Thyroid gland (tissue), 4 donors: ENCODE results near the gene PACS1.

ENCODE experiments used
- POLR2A ChIP-seq, 2 donors: fragments of 450-650 bp; IDR thresholded peaks; one replicate each; pipeline ENCODE4 v1.6.1; 2017; ENCODE audit warnings: antibody characterized with exemption in 2 of 2, mild to moderate bottlenecking in 2 of 2, moderate library complexity in 1 of 2
- TF ChIP-seq, protein P1 (sequence below), 6 experiments: fragments of 200-600 bp in 3 of 6; fragments of 450-650 bp in 3 of 6; sonication (generic) in 3 of 6; IDR thresholded peaks; one replicate each; pipeline ENCODE4 v1.5.1; 2016 to 2019; ENCODE audit warnings: antibody characterized with exemption in 6 of 6, mild to moderate bottlenecking in 2 of 6, inconsistent platforms in 1 of 6, moderate library complexity in 1 of 6

DNA sequence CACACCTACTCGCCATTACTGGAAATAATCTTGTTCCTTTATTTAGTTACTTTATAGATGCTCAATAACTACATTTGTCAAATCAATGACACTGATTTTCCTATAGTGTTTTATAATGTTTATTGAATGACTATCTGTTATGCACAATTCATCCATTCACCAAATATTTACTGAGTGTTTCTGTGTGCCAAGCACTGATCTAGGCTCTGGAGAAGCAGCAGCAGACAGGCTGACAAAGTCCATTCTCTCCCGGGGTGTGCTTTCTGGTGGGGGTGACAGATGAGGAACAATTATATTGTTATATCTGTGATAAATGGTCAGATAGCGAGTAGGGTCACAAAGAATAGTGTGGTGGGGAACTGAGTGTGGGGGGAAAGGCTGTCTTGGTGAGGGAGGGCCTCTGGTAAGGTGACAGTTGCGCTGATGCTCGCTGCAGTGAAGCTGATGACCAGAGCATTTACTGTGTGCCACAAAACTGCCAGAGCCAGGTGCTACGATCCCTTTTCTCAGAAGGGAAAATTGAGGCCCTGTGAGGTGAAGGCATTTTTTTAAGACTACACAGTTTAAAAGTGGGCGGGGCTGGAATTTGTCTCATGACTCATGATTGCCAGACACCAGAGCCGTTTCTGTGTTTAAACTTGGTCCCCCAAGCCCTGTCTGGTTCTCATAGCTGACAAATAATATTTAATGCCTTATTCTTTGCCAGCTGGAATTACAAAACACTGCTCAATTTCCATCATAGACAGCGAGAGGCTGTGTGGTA is 10.2 kb downstream of the PACS1 start:
- TF ChIP-seq, protein P1, sequence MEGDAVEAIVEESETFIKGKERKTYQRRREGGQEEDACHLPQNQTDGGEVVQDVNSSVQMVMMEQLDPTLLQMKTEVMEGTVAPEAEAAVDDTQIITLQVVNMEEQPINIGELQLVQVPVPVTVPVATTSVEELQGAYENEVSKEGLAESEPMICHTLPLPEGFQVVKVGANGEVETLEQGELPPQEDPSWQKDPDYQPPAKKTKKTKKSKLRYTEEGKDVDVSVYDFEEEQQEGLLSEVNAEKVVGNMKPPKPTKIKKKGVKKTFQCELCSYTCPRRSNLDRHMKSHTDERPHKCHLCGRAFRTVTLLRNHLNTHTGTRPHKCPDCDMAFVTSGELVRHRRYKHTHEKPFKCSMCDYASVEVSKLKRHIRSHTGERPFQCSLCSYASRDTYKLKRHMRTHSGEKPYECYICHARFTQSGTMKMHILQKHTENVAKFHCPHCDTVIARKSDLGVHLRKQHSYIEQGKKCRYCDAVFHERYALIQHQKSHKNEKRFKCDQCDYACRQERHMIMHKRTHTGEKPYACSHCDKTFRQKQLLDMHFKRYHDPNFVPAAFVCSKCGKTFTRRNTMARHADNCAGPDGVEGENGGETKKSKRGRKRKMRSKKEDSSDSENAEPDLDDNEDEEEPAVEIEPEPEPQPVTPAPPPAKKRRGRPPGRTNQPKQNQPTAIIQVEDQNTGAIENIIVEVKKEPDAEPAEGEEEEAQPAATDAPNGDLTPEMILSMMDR (IDR thresholded peaks at IDR 0.05), result no peak
- no peak for TF ChIP-seq POLR2A (IDR thresholded peaks at IDR 0.05)
